ENCODE measurements around the gene APOC3.
"Not testable (repeated sequence)": the region's sequence is repeated elsewhere in the genome, so short reads cannot be mapped to it uniquely, and the experiment has no call there.

APOC3 gene

GRCh38 chr11:116829525-116830183 lies at the start of gene APOC3:
Gene APOC3 (plus strand): TSS chr11:116829907. CDS start chr11:116830583, 676 bp downstream.
- no peak for DNase-seq

DNA sequence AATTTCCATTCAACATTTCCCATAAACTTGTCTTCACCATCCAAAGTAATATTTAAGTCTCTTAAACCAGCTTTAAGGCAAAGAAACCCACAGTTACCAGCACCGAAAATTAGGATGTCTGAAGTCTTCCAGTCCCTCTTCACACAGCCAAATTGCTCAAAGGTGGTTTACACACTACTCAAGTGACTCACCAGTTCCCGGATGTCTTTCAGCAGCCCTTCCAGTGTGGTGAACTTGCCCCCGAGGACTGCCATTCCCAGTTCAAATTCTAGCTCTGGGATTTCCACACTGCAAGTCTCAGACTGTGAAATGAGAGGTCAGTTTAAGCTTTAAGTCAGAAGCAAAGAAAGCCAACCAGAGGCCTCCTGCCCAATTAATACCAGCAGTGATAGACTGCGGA lies 47.0 kb upstream of the APOC3 start:
- peak; percentile 72 for DNase-seq

- no peak for DNase-seq
Measured at GRCh38 chr11:116786326-116786725, 43.4 kb upstream of the APOC3 start.

DNA sequence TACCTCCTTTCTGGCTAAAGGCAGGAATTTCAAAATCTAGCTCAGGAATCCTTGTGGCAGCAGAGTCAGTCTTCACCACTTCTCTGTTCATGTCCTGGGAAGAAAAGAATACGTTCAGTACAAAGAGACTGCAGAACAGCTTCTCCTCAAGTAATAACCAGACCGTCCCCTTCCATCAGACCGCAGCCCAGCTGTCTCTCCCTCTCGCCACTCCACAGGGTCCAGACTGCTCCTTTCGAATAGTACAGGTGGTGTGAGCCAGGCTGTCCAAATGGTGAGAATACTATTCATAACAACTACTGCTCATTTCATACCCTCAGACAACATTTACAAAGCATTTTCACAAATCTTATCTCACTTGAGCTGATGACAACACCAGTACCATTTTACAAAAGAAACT lies 42.7 kb upstream of the APOC3 start:
- DNase-seq, result no peak

- DNase-seq, result no peak
Measured at GRCh38 chr11:116787436-116787785, 42.3 kb upstream of the APOC3 start.

DNA sequence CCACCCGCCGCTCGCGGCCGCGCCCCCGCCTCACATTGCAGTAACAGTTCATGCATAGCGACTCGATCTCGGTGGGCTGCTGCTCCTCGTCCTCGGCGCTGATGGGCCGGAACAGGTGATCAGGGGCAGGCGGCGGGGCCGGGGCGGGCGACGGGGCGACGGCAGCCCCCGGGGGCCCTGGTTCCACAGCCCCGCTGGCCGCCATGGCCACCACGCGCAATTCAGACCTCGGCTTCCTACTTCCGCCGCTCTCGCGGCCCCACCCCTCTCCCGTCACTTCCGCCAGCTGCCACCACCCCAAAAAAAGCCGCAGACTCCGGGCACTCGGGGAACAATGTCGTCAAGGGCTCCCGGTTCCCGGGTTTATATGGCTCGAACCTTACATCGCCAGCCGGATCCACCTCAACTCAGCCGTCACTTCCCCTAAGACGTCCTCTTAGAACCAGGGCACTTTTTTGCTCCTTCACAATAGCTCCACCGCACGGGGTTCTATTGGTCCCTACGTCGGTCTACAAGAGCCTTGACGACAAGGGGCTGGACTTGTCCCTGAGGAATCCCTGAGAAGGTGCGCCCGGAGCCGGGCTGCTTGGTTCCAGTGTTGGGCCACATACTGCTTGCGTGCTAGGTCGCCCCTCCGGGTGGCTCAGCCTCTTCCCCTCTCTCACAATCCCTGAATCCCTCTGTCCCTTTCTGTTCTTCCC lies 41.8 kb upstream of the APOC3 start, which contains the start of gene ZPR1:
ZPR1 (minus strand) TSS at position 238 of the 701 bp plus-strand sequence; CDS start at position 205, 33 bp downstream.
- peak; percentile 86 for DNase-seq

DNA sequence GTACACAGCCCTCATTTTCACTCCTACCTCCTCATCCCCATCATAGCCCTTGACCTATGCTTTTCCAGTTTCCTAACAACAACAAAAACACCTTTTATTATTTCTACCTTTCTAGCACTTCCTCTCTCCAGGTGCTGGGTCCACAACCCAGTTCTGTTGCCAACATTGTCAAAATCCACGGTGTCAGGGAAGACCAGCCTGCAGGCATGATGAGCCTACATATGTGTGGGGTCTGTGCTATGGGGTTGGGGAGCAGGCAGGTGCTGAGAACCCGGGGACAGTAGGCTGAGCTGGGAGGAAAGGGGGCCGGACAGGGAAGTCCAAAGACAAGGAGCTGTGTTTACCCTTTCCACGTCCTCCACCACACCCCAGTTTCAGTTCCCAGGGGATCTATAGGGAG lies 41.2 kb upstream of the APOC3 start:
- DNase-seq, result no peak

- DNase-seq, result no peak
Measured at GRCh38 chr11:116788975-116789374, 40.7 kb upstream of the APOC3 start.

DNA sequence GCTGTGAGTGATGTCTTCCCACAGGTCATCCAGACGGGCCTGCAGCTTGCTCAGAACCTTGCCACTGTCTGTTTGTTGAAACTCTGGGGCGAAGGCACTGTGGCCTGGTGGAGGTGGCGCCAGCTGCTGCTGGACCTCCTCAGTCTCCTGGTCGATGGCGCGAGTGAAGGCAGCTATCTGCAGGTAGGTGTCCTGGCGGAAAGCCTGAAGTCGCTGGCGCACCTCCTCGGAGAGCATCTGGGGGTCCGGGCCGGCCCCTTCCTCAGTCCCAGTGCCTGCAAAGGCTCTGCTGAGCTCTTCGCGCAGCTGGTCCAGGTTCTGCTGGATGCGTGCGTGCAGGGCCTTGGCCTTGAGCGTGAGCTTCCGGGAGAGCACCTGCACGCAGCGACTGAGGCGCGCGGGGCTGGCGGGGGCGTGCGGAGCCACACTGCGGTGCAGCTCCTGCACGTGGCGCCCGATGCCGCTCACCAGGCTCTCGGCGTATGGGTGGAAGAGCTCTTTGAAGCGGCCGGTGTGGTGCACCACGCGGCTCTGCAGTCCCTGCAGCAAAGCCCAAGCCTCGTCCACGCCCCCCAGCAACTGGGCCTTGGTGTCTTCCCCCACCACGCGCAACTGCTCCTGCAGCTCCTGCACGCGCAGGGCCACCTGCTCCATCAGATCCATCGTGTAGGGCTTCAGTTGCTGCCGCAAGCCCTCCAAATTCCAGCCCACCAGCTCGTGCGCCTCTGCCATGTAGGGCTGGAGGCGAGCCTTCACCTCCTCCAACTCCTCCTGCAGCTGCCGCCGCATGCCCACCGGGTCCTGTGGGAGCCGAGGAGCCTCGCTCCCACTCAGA lies 39.3 kb upstream of the APOC3 start:
- DNase-seq, result no peak

DNA sequence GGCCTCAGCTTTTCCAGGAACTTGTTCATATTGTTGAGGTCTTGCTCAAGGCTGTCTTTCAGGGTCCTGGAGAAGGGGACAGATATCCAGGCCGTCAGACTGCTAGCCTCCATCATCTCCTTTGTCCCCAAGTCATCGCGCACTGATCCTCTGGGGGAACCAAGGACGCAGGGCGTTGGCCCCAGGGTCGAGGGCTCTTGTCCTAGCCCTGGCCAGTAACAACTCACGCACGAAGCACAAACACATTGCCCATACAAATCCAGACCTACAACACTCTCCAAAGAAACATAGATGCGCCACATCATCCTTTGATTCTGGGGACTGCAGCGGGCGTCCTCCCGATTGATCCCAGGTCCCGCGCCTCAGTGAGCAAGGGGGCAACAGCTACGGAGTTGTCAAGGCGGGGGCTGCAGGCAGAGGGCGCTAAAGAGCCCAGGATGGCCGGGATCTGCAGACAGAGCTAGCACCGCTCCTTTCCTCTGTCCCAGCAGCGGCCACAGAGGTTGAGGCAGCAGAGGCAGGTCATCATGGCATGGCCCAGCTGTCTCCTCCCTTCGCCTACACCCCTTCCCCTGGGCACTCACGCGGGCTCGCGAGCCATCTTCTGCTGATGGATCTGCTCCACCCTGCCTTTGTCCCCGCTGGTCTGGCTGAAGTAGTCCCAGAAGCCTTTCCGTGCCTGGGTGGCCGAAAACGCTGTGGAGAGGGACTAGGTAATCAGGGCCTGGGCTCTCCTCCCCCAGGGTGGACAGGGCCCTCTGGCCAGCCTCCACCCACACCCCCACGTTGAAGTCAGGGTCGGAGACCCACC lies 38.5 kb upstream of the APOC3 start:
- DNase-seq, result peak; percentile 79

GRCh38 chr11:116791813-116792143 lies 37.9 kb upstream of the APOC3 start, which contains the start of gene APOA5:
Gene APOA5 (minus strand): TSS chr11:116791879. CDS start chr11:116791860, 19 bp downstream.
- DNase-seq, result no peak

- no peak for DNase-seq
Measured at GRCh38 chr11:116792144-116792868, 37.4 kb upstream of the APOC3 start.

DNA sequence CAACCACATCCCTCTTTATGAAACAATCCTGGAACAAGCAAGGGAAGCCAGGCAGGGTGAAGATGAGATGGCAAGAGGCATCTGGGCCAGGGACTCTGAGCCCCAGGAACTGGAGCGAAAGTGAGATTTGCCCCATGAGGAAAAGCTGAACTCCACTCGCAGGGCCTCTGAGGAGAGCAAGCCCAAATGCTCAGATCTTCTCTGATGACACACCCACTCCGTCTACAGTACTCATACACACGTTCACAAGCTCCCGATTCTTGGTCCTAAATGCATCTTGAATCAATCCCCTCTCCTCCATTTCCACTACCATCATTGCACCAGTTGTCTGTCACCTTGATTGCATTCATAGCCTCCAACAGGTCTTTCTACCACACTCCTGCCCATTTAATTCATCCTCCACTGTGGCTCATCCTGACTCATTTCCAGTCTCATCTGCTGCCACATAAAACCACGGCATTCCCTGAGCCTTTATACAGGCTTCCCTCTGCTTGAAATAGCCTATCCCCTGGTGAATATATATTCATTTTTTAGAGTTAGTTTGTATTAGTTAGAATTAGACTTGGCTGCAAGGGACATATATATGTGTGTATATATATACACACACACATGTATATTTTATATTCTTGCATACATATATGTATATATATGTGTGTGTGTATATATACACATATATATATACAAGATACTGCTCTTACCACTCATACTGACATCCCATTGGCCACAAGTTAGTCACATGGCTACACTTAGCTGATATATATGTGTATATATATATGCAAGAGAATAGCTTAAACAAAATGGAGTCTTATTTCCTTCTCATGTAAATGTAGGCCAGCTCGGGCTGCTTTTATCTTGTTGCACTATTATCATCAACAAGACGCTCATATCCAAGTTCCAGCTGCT lies 36.6 kb upstream of the APOC3 start:
- DNase-seq, result no peak

DNA sequence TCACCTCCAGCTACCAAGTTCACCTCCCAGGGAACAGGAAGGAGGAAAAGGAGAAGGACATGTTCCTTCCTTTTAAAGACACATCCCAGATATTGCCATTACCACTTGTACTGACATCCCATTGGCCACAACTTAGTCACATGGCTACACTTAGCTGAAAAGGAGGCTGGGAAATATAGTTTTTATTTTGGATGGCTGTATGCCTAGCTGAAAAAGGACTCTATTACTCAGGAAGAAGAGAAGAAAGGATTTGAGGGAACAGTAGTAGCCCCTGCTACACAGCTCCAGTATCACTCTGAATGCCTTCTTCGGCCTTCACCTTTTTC lies 36.0 kb upstream of the APOC3 start:
- DNase-seq, result no peak

DNA sequence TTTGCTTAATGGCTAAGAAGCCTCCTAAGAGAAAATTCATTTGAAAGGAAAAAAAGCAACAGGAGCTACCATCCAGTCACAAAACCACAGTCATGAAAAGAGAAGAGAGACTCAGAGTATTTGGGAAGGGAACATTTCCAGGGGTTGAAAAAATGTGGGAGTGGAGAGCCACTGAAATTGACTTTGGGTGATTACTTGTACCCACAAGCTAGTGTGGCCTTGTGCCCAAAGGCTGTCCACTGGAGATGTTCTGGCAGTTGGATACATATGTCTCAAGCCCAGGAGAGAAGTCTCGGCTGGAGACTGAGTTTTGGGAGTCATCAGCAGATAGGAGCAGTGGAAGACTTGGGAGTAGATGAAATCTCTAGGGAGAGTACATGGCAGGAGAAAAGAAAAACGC lies 34.9 kb upstream of the APOC3 start:
- DNase-seq, result no peak

DNA sequence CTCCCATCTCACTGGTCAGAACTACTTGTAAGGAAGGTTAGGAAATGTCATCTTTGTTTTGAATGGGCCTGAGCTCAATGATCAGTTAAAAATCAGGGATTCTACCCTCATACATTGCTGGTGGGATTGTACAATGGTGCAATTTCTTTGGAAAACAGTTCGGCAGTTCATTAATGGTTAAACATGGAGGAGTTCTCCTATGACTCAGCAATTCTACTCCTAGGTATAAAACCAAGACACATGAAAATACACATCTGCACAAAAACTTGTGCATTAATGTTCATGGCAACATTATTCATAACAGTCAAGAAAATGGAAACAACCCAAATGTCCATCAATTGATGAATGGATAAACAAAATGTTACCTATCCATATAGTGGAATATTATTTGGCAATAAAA lies 33.2 kb upstream of the APOC3 start:
- no peak for DNase-seq

GRCh38 chr11:116797816-116798215 lies 31.9 kb upstream of the APOC3 start:
- DNase-seq, result no peak

DNA sequence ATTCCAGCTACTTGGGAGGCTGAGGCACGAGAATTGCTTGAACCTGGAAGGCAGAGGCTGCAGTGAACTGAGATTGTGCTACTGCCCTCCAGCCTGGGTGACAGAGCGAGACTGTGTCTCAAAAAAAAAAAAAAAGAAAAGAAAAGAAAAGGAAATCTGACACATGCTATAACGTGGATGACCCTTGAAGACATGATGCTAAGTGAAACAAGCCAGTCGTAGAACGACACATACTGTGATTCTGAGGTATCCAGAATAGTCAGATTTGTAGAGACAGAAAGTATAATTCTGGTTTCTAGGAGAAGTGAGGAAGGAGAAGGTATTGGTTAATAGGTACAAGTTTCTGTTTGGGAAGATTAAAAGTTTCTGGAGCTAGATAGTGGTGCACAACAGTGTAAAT lies 31.3 kb upstream of the APOC3 start:
- peak; percentile 47 for DNase-seq

- no peak for DNase-seq
Measured at GRCh38 chr11:116800610-116801009, 29.1 kb upstream of the APOC3 start.

GRCh38 chr11:116801662-116802061 lies 28.0 kb upstream of the APOC3 start:
- not testable (repeated sequence) for DNase-seq

- no peak for DNase-seq
Measured at GRCh38 chr11:116804001-116804400, 25.7 kb upstream of the APOC3 start.
